Glomerular visceral epithelial cell (primary cell): ENCODE measurements around the gene RIN2.

ENCODE experiments used
- DNase-seq: peaks from one replicate; pipeline ENCODE4 v3.0.0-alpha.2; 2016; ENCODE audit errors: extremely low spot score

Gene RIN2

DNA sequence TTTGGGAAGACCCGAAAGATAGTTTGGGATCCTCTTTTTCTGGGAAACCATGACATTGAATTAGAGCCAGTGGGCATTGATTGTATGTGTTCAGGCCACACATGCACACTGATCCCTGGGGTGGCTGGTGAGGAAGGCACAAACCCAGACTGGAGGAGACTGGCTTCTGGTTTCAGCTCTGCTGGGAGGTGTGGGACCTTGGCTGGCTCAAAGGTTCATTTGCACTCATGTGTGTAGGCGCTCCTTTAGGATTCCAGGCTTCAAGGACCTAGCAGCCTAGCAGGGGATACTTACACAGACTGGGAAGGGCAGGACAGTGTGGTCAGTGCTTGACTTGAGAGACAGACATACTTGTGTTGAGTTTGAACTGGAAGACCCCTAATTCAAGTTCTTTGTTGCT lies 7.2 kb downstream of the RIN2 start:
- DNase-seq = no peak

DNA sequence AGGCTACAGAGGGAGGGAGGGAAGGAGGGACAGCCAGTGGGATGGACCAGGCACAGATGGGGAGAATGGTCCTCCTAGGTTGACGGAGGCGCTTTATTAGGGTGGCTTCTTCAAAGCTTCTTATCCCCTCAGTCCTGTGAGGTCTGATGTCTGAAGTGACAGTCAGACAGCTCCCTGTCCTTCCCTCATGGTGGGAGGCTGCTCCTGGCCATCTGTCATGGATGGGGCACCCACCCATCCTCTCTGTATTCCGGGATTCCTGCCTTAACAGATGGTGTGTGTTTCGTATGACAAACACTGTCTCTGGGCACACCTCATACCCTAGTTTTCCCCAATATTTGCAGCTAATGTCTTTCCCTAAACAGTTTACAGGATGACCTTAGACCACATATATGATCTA lies 7.9 kb downstream of the RIN2 start:
- no peak for DNase-seq

DNA sequence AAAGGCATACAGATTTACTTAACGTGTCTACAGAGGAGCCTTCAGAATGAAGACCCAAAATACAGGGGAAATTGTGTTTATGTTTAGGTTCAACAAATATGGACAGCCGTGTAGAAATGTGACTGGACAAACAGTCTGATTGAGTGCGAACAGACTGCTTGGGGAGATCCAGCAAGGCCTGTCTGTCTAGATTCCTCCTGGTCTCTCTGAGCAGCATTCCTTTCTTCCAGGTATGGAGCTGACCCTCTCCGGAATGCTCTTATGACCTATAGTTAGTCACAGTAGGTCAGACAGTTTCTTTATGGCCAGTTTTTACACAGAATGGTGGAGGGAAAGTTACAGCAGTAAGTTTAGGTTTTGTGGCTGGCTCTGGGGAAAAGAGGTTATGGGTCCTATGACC lies 9.0 kb downstream of the RIN2 start:
- DNase-seq = no peak

DNA sequence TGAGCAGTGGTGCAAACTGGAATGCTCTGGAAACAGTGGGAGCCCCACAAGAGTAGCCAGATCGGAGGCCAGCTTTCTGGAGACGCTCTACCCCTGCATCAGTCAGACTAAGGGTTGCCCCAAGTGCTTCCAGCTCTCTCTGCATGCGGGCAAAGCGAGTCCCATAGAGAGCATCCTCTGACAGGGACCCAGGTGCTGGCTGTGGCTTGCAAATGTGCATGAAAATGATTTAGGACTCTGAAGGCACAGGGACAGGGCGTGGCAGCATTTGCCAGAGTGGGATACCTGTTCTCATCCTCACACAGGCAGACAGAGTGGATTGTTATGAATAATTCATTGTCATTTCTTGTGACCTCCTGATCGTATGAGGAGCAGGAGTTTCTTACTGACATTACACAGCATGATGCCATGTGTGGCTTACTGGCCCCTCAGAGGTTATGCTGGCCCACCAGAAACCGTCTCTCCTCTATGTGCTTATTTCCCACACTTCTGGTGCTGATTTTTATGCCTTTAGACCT lies 10.3 kb downstream of the RIN2 start:
- DNase-seq = no peak

DNA sequence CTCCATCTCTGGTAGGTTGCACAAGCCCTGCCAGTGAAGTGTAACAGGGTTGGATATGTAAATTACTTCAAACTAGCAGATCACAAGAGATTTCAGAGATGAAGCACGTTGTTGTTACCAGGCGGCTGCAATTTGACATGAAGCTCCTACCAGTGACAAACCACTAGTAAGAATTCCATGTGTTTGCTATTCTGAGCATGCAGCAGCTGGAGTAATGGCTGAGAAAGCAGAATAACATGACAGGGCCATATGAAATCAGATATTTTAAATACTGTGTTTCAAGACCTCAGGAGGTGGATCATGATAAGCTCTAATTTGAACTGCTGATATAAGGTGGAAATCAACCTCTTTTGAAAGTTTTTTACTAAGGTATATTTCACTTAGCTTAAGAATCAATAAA lies 11.4 kb downstream of the RIN2 start:
- DNase-seq = no peak

DNA sequence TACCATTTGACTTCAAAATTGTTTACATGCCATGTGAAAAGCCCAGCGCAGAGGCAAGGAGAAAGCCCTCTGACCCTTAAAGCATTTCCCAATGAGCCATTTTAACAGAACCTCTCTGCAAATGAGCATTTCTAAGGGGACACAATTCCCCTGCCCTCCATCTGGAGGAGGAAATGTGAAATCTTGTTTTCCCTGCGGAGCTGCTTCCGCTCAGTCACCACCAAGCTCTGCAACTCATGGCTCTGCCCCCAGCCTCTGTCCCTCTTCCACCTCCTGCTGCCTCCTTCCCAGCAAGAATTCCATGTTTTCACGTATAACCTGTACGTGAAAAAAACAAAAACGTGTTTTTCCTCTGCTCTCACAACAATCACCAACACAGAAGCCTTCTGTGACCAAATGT lies 12.3 kb downstream of the RIN2 start:
- no peak for DNase-seq

DNA sequence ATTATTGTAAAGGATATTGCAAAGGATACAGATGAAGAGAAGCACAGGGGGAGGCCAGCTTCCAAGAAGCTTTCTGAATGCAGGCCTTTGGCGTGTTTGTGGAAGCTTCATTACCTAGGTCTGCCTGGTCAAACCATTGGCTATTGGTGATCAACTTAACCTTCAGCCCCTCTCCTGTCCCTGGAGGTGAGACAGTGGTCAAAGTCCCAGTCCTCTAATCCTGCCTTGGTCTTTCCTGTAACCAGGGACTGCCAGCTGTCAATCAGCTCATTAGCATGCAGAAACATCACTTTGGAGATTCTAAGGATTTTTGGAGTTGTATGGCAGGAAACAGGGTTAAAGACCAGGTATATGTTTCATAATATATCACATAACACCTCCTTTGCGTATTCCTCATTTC lies 13.0 kb downstream of the RIN2 start:
- no peak for DNase-seq

DNA sequence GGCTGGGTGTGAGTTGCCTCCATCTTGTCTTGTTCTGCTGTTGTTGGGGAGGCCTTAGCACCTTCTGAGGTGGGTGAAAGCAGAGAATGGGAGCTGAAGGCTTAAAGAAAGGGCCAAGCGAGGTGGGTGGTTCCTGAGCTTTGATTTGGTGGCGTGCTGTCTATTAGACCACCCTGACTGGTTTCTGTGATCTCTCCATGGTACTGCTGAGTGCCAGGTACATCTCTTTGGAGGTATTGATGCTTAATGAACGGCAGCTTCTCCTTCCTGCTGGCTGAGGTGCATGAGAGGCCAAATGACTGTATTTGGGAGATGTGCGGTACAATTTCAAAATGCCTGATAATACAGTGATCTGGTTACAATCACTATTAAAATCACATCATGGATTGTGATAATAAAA lies 15.4 kb downstream of the RIN2 start:
- DNase-seq = no peak

DNA sequence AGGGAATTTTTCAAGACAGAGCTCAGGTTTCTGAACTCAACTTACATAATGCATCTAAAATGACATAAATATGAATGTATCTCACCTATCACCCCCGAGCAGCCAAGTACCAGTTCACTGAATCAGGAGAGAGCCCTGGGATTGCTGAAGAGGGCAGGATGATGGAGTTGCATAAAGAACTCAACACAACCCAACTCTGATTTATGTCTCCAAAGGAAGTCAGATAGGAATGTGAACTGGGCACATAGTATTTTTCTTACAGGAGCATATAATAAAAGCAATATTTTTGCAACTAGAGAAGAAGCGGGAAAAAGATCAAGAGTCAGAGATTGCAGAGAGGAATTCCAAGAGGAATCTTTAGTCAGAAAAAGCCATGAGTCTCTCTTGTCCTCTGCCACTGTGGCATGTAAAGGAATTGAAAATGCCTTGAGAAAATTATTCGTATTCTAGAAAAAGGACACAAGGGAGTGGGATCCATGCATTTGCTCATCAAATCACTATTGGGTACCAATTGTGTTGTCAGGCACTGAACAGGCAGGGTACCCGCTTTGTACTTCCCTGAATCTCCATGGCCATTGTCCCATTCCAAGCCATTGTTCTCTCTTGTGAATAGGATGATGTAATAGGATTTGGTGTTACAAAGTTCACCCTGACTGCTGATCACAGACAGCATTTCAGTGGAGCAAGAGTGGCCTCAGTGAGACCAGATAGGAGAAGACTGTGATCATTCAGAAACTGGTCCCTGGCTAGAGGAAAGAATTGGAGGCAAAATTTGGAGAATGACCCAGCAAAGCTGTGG lies 16.3 kb downstream of the RIN2 start:
- no peak for DNase-seq

DNA sequence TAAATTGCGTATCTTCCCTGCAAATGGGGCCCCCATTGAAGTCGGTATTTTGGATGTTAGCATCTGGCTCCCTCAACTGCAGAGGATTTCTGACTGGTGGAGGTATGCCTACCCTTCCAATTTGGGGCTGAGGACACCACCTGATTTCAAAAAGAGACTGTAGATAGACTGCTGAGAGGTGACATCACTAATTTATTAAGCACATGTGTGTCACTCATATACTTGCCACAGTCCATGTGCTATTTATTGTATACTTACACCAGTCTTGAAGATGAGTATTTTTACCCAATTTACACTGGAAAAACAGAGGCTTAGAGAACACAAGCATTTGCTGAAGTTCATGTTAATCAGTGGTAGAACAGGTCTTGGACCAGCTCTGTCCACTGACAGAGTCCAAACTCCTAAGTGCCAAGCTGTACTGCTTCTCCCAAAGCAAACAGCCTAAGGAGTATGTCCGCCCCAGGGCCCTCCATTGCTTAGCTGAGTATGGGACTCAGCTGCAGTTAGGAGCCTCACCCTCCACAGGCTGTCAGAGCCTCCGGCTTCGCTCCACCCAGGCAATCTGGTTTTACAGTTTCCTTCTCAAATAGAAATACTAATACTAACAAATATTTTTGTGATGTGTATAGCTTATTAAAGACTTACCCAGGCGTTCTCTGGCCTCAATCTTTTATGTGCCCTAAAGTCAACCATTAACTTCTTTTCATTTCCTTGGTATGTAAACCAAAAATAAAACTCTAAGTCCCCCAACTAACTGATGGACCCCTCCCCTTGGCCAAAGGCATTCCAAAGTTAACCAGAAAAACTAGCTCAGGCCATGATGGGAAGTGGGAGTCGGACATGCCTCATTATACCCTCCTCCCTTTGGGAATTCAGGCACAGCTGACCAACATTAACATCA lies 17.5 kb downstream of the RIN2 start:
- DNase-seq = peak; percentile 81

DNA sequence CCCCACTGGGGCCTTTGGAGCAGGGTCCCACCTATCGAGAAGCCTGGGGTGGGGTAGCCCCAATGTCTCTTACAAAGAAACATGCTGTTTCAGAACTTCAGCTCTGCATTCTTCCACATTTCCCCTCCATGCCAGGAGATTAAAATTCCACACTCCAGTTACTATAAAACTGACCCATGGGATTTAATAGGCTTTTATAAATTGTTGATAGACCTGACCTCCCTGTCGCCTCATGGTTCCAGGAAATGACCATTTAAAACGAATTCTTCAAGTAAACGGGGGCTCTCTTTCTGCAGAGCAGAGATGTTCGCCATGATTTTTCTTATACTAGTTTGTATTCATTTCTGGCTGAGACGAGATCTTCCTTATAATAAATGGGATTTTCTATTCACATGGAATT lies 19.3 kb downstream of the RIN2 start:
- no peak for DNase-seq

DNA sequence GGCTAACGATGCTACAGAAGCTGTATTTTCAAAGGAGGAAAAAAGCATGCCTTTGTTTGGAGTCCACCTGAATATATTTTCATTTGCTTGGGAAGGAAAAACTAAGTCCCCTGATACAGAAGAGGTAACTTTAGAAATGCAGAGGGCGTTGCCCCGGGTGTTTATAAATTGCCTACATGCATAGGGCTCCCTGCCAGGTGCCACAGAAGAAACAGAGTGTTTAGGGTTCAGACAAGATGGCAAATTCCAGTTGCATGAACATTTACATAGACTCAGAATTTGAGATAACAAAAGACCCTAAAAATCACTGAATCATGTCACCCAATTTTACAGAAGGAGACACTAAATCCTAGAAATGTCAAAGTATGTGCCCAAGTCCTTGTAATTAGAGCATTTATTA lies 19.9 kb downstream of the RIN2 start:
- DNase-seq = no peak

DNA sequence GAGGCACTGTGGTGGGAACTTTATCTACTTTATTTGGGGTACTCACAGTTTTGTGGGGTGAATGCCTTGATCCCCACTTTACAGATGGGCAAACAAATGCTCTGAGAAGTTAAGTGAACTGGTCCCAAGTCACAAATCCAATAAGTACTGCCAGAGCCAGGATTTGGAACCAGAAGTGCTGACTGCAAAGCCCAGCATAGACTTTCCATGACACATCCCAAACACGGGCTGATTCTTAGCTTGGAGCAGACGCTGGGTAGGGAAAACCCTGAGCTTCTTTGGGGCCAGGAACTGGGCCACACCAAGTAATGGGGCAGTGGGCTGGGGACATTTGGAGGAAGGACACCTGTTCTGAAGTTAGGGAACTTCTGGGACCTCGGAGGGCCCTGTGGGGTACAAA lies 20.3 kb downstream of the RIN2 start:
- no peak for DNase-seq

DNA sequence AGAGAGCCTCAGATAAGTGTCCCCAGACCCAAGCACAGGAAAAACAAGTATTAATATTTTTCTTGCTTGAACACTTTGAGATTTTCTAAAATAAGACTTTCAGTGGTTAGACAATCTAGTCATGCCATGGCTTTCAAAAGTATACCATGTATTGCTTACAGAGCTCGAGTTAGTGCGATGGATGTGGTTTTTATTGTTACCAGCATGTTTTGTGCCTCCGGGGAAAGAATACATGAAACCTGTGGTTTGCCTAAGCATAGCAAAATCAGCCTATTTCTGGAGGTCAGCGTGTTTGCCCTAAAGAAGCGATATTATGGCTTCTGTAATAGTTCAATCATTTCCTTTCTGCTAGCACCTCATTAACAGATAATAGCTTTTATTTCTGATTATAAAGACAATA lies 21.6 kb downstream of the RIN2 start:
- no peak for DNase-seq

DNA sequence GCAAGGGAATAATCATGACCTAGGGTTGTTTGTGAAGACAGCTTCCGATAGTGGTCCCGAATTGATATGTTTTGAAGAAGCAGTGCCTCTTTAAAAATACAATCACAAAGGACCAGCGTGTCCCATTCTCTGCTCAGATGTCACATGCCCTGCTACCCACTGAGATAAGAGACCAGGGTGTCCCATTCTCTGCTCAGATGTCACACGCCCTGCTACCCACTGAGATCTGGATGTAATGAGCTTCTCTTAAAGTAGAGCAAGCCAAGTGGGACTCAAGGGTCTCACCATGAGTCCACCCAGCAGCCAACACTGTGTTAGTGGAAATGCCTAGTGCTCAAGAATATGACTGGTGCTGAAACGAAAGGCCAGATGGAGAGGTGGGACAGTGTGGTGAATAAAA lies 22.2 kb downstream of the RIN2 start:
- no peak for DNase-seq

DNA sequence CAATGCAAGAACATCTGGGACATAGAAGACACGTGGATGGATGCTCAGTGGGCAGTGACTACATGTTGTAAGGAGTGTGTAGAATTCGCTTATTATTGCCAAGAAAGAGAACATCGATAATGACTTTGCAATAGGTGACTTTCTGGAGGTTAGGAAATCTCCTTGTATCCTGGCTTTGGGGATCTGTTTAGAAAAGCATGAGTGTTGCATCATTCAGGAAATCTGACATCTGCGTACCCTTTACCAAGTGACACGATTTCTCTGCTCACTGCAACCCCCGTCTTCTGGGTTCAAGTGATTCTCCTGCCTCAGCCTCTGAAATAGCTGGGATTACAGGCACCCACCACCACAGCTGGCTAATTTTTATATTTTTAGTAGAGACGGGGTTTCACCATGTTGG lies 23.2 kb downstream of the RIN2 start:
- no peak for DNase-seq

DNA sequence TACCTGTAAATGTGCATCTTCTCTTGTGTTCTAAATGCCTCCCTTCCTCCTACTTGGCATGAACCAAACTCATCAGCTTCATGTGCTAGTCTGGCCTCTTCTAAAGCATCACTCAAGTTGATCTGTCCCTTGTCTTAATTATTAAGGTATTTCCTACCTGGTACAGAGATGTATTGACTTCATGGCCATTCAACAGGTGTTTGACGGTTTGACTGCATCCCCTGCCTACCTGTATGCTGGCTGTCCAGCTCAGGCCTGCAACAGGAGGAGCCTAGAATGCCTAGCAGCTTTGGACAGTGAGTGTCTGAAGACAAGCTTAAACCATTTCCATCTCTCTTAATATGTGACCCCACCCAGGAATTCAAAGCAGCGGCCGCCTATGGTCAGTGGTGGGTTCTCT lies 24.6 kb downstream of the RIN2 start:
- DNase-seq = no peak

DNA sequence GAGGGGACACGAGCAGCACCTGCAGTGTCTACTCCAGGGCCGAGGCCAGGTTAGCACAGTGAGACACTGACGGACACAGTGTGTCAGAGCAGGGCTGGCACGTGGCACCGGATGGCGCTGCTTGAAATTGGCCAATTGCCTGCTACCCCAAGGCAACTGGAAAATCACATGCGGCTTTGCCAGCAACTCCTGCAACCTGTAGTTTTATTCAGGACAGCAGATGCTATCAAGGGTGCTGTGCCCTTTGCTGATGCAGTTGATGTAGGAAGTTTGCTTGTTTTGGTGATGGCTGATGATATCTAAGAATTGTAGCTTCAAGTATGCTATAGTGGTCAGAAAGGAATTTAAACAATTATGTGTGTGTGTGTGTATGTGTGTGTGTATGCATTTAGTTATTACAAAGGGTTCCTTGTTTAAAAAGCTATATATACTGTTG lies 25.9 kb downstream of the RIN2 start:
- DNase-seq = peak; percentile 60

DNA sequence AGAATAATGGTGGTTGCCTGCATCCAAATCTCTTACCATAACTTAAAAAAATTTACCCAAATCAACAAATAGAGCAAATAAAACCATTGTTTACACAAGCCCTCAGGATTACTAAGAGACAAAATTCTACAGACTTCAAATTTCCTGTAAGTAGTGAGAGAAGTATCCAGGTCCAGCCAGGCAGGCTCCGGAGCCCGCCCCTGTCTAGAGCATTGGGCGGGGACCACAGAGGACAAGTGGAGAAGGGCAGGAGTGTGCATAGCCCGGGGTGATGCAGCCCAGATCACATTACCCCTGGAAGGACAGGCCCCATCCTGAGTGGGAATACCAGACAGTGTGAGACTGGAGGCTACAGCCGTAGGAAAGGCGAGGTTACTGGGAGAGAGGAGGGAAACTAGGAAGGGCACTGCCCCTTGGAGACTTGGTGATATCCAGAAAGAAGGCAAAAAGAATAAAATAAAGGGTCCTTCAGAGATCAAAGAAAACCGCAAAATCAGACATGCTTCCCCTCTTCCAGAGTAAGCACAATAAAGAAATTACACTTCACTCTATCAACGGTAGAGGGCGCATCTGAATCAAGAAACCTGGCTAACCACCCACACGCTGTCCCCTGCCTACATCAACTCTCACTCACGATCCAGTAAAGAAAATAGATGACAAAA lies 26.6 kb downstream of the RIN2 start:
- DNase-seq = peak; percentile 90

DNA sequence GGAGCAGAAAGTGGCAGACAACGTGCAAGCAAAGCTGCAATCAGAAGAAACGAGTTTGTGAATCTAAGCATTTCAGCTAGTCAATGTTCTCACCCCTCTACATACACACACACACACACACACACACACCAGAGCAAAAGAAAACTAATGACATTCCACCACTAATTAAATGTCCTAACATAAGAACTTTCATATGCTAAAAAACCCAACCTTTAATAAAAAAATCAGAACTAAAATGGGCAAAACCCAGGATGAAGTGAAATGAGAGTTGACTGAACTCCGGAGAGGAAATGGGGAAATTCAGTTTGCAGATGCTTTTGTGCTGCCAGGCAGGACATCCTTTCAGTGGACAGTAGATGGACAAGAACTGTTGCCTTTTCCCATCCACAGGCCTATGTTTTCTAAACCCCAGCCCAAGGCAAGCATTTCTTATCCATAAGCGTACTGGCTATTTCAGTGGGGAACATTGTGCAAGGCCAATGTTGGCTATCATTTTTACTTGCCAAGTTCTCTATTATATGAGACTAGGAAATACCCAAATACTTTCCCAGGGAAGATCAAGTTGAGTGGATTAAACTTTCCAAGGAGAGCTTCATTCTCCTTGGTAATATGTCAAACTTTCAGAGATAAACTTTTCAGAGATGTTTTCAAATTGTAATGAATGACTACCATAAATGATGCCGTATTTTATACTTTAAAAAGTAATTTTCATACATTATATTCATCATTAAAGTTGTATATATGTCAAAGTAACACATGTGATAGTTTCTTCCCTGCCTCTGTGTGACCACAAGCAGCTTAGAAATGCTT lies 27.3 kb downstream of the RIN2 start:
- DNase-seq = peak; percentile 17

DNA sequence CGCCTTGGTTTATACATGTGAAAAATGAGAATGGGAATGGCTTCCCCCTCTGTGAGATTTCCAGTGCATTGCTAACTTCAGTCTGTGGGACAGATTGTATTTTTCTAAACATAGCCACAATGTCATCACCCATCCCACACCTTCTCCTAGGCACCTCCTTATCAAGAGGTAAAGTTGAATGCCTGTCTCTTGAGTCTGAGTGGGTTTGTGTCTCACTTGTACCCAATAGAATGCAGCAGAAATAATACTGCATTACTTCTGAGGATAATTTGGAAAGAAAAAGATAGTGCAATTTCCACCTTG lies 27.9 kb downstream of the RIN2 start:
- DNase-seq = no peak

DNA sequence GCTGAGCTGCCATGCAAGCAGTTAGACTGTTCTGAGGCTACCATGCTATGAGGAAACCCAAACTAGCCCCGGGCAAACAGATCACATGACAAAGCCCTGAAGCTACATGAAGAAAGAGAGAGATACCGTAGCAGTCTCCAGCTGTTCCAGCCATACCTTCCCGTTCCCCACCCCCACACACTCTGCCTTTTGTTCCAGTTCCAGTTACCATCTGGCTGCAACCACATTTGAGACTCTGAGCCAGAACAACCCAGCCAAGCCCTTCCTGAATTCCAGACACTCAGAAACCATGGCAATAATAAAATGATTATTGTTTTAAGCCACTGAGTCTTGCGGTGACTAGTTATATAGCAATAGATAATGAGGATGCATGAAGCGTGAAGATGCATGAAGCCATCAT lies 28.3 kb downstream of the RIN2 start:
- DNase-seq = peak; percentile 99
